Stimulated activated CD4-positive, alpha-beta T cell treated with anti-CD3 and anti-CD28 coated beads, Interleukin-12 subunit alpha, Interleukin-12 subunit beta, amount 100 ng/mL, for 24 hours (primary cell): Measurements from ENCODE around the gene PINK1.
"Not testable (repeated sequence)": the region's sequence is repeated elsewhere in the genome, so short reads cannot be mapped to it uniquely, and the experiment has no call there.

Experiments
- DNase-seq, 2 experiments: peaks; one replicate each; pipeline ENCODE4 v3.0.0-alpha.2; 2020; ENCODE audit warnings: low read depth in 2 of 2

The PINK1 gene

GRCh38 chr1:20633190-20634064, at the start of gene PINK1:
Gene PINK1, plus strand, starts transcription at chr1:20633458. Its CDS starts 91 bp downstream, at chr1:20633549.
- peak; percentile 71 to 72 for DNase-seq

- DNase-seq, result no peak
Measured at GRCh38 chr1:20584890-20585289, 48.4 kb upstream of the PINK1 start.

- no peak for DNase-seq
Measured at GRCh38 chr1:20586953-20587660, 46.2 kb upstream of the PINK1 start.

- DNase-seq, result no peak
Measured at GRCh38 chr1:20587661-20588053, 45.6 kb upstream of the PINK1 start.

GRCh38 chr1:20588634-20589225, 44.5 kb upstream of the PINK1 start, which contains the start of gene CDA:
Gene CDA, plus strand, starts transcription at chr1:20589097. Its CDS starts 33 bp downstream, at chr1:20589130.
- no peak for DNase-seq

GRCh38 chr1:20589331-20590278, 43.7 kb upstream of the PINK1 start:
- no peak for DNase-seq

GRCh38 chr1:20590306-20590777, 42.9 kb upstream of the PINK1 start:
- no peak for DNase-seq

- no peak for DNase-seq
Measured at GRCh38 chr1:20593756-20594155, 39.5 kb upstream of the PINK1 start.

- no peak for DNase-seq
Measured at GRCh38 chr1:20594746-20595145, 38.5 kb upstream of the PINK1 start.

- no peak for DNase-seq
Measured at GRCh38 chr1:20596106-20596505, 37.2 kb upstream of the PINK1 start.

- DNase-seq, result no peak
Measured at GRCh38 chr1:20597650-20598049, 35.6 kb upstream of the PINK1 start.

- DNase-seq, result no peak
Measured at GRCh38 chr1:20600156-20600555, 33.1 kb upstream of the PINK1 start.

GRCh38 chr1:20601129-20601825, 32.0 kb upstream of the PINK1 start:
- no peak for DNase-seq

GRCh38 chr1:20602851-20603450, 30.3 kb upstream of the PINK1 start:
- no peak for DNase-seq

- DNase-seq, result no peak
Measured at GRCh38 chr1:20603504-20604464, 29.5 kb upstream of the PINK1 start.

- DNase-seq, result no peak
Measured at GRCh38 chr1:20604678-20605077, 28.6 kb upstream of the PINK1 start.

- DNase-seq, result not testable (repeated sequence)
Measured at GRCh38 chr1:20606801-20607570, 26.3 kb upstream of the PINK1 start.

- no peak for DNase-seq
Measured at GRCh38 chr1:20609541-20609940, 23.7 kb upstream of the PINK1 start.
